Putamen (tissue), 1 donor: ENCODE results near the gene PICALM.
"Not testable (repeated sequence)": the region's sequence is repeated elsewhere in the genome, so short reads cannot be mapped to it uniquely, and the experiment has no call there.

ENCODE experiments used
- DNase-seq: peaks from one replicate; pipeline ENCODE4 v3.0.0-alpha.2; 2016; ENCODE audit warnings: low spot score

Gene PICALM

GRCh38 chr11:85939099-85940015 lies 129.5 kb downstream of the PICALM start:
- no peak for DNase-seq

GRCh38 chr11:85937835-85938234 lies 131.0 kb downstream of the PICALM start:
- DNase-seq, result no peak

- no peak for DNase-seq
Observed at GRCh38 chr11:85935751-85936150, 133.1 kb downstream of the PICALM start.

DNA sequence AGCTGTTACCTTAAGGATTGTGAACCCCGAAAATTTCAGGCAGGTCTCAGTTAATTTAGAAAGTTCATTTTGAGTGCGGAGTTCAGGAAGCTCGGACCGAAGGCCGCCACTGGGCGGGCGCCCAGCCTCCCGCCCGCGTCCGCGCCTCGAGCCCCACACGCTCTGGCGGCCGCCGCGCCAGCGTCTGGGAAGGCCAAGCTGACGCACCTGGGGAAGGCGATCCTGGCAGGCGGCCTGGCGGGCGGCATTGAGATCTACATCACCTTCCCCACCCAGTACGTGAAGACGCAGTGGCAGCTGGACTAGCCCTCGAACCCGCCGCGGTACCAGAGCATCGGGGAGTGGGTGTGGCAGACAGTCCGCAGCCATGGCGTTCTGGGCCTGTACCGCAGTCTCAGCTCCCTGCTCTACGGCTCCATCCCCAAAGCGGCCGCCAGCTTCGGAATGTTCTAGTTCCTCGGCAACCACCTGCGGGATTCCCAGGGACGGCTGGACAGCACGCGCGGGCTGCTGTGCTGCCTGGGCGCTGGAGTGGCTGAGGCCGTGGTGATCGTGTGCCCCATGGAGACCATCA lies 134.2 kb downstream of the PICALM start:
- DNase-seq, result no peak

GRCh38 chr11:85930879-85931366 lies 138.0 kb downstream of the PICALM start:
- no peak for DNase-seq

- not testable (repeated sequence) for DNase-seq
Observed at GRCh38 chr11:85926653-85927214, 142.2 kb downstream of the PICALM start.

DNA sequence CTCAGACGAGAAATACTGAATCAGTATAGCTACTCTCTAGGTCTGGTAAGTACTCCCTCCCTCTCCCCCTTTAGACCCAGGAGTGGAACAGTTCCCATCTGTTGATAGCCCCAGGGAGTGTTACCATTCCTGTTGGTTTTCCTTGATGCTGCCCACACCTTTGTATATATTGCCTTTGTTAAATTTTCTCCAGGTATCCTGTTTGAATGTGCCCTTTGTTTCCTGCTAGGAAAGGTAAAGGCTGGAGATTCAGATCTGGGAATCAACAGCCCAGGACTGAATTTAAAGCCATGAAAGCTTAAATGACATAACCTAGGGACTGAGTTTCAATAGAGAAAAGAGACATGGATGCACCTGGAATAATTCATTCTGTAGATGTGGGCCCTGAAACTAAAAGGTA lies 145.4 kb downstream of the PICALM start:
- no peak for DNase-seq

GRCh38 chr11:85922367-85922766 lies 146.5 kb downstream of the PICALM start:
- no peak for DNase-seq

DNA sequence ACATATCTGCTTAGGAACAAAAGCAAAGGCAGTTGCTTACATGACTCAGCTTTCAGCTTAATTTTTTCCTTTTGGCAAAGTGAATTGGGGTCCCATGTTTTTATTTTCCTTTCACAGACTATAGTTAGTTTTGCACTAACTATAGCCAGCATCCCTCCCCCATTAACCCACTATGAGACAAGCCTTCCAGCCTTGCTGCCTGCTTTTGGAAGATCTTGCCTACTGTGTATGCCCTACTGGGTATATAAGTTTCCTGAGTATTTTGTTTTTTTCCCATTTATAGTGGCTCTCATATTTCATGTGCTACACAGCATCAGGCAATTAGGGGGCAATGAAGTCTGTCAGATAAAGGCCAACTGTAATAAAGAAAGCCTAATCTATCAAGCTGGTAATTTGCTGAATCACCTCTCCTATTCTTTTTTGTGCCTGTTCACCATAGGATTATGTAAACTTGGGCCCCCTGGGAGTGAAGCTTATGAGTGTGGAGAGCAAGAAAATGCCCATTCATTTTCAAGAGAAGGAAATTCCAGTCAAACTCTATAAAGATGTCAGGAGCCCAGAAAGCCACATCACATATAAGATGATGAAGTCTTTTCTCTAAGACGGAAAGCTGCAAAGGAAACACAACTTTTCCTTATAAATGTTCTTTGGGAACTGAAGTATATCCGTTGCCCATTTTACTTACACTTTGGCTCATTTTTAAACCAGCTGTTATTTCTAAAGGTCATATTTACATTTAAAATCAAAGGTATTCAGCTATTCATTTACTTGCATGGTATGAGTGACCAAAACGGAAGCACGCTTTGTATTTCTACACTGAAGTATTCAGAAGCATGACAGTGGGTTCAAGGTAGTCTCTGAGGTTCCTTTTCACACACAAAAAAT lies 149.7 kb downstream of the PICALM start:
- DNase-seq, result no peak

- no peak for DNase-seq
Observed at GRCh38 chr11:85914425-85914824, 154.5 kb downstream of the PICALM start.

DNA sequence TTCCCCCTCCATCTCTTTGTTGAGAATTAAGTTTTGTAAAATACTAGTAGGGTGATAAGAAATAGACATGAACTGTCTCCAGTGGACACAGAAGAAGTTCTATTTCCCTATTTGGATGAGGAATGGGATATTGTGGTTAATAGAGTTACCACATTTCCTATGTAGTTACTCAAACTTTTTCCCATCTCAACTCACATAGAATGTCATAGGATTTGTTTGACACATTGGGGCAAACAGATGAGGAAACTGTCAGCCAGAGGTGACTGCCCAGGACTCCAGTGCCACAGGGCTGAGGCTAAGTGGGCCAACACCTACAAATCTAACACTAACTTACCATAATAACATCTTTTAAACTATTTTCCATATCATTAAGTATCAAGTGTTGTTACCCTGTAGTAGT lies 155.4 kb downstream of the PICALM start:
- no peak for DNase-seq

DNA sequence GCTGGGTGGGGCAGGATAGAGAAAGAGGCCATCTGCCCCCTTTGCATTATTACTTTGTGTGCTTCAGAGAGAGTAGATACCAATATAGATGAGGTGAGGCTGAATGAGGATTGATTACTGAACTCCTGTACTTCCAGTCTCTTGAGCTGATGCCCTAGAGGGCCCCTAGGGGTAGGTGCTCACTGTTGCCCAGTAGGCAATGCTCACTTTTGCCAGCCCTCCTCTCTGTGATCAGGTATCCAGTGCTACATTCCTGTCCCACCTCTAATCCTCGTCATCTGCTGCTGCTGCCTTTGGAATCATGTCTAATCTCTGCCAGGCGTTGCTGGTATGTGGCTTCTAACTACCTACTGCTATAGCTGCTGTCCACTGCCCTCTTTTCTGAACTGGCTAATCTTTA lies 156.5 kb downstream of the PICALM start:
- no peak for DNase-seq
